B cell (primary cell): ENCODE results near the gene ZFP3. TPM values are rescaled to one million over a fixed set of nuclear protein-coding genes. Genes with fewer than 3 reads are reported as not detected.

Experiments
- ATAC-seq: fragments of 200-7000 bp; cut with Tn5 transposase; one replicate; pipeline ENCODE4 v1.10.0; 2021; ENCODE audit warnings: low read depth, mild to moderate bottlenecking, moderate number of reproducible peaks, moderate library complexity
- CTCF ChIA-PET: fragments of 350-600 bp; sonication (Branson Sonifier 250); formaldehyde crosslinking; loops from one replicate; lab custom pipeline; 2021; ENCODE audit warnings: antibody characterized with exemption, inconsistent platforms; lab: Charles Lee
- POLR2A ChIA-PET: fragments of 350-600 bp; sonication (Branson Sonifier 250); formaldehyde crosslinking; loops from one replicate; lab custom pipeline; 2021; ENCODE audit warnings: antibody characterized with exemption; lab: Charles Lee
- DNase-seq: peaks from one replicate; pipeline ENCODE4 v3.0.0; 2013
- H2AFZ ChIP-seq: 2 replicates; pipeline ENCODE4 v1.6.1; 2012; ENCODE audit warnings: mild to moderate bottlenecking, low read depth, low read length; ENCODE audit not compliant: insufficient read depth, poor library complexity, severe bottlenecking
- H3K27ac ChIP-seq, 2 donors: 1 replicate in 1 of 2; 2 replicates in 1 of 2; pipeline ENCODE4 v1.5.1; 2012 to 2013; ENCODE audit warnings: low read length in 2 of 2, mild to moderate bottlenecking in 2 of 2, moderate library complexity in 1 of 2
- H3K27me3 ChIP-seq, 4 experiments: fragments of 200-600 bp in 1 of 4; sonication (generic) in 1 of 4; replicated peaks in 1 of 4; 1 replicate in 2 of 4; 2 replicates in 2 of 4; pipeline versions ENCODE4 v1.6.1 to v1.7.0; 2013 to 2016; ENCODE audit warnings: low read length in 3 of 4, mild to moderate bottlenecking in 2 of 4, mixed read lengths in 1 of 4, moderate library complexity in 1 of 4; ENCODE audit not compliant: insufficient read depth in 4 of 4, control insufficient read depth in 3 of 4; ENCODE audit errors: control extremely low read depth in 1 of 4
- H3K36me3 ChIP-seq, 2 experiments: replicated peaks in 1 of 2; 1 replicate in 1 of 2; 2 replicates in 1 of 2; pipeline versions ENCODE4 v1.6.1 to v1.7.1; 2013; ENCODE audit warnings: low read length in 1 of 2; ENCODE audit not compliant: insufficient read depth in 2 of 2, control insufficient read depth in 1 of 2; ENCODE audit errors: control extremely low read depth in 1 of 2, extremely low read depth in 1 of 2
- H3K4me1 ChIP-seq, 2 donors: fragments of 200-600 bp in 1 of 2; sonication (generic) in 1 of 2; 1 replicate in 1 of 2; 2 replicates in 1 of 2; pipeline versions ENCODE4 v1.5.1 to v1.6.1; 2013 to 2017; ENCODE audit warnings: low read length in 2 of 2; ENCODE audit not compliant: control insufficient read depth in 2 of 2, insufficient read depth in 2 of 2
- H3K4me2 ChIP-seq: replicated peaks from 2 replicates; pipeline ENCODE3; 2012; ENCODE audit warnings: mild to moderate bottlenecking, low read depth, low read length; ENCODE audit not compliant: poor library complexity, severe bottlenecking
- H3K4me3 ChIP-seq, 5 experiments: fragments of 200-600 bp in 1 of 5; sonication (generic) in 1 of 5; 1 replicate in 3 of 5; 2 replicates in 2 of 5; pipeline versions ENCODE4 v1.5.1 to v1.7.0; 2011 to 2016; ENCODE audit warnings: low read length in 4 of 5, mild to moderate bottlenecking in 4 of 5, low read depth in 2 of 5, control low read depth in 1 of 5, moderate library complexity in 1 of 5; ENCODE audit not compliant: insufficient read depth in 1 of 5; ENCODE audit errors: control extremely low read depth in 1 of 5, extremely low read depth in 1 of 5
- H3K79me2 ChIP-seq: fragments of 200-600 bp; sonication (generic); one replicate; pipeline ENCODE4 v1.6.0; 2016; ENCODE audit warnings: low read length; ENCODE audit not compliant: control insufficient read depth, insufficient read depth
- H3K9ac ChIP-seq: fragments of 200-600 bp; sonication (generic); 2 replicates; pipeline ENCODE4 v1.6.1; 2017; ENCODE audit warnings: mild to moderate bottlenecking, low read length, moderate library complexity
- H3K9me3 ChIP-seq, 3 donors: one replicate each; pipeline versions ENCODE4 v1.6.1 to v1.7.1; 2013; ENCODE audit warnings: low read length in 2 of 3; ENCODE audit not compliant: control insufficient read depth in 2 of 3, insufficient read depth in 1 of 3; ENCODE audit errors: control extremely low read depth in 1 of 3
- H4K20me1 ChIP-seq: 2 replicates; pipeline ENCODE4 v1.6.0; 2012; ENCODE audit warnings: mild to moderate bottlenecking, low read length; ENCODE audit not compliant: insufficient read depth, control insufficient read depth, poor library complexity, severe bottlenecking
- H3K27ac Mint-ChIP-seq: one replicate; pipeline ENCODE4 v1.8.0; 2021; ENCODE audit warnings: mixed read lengths
- H3K27me3 Mint-ChIP-seq: one replicate; pipeline ENCODE4 v1.8.0; 2021; ENCODE audit warnings: mixed read lengths
- H3K4me1 Mint-ChIP-seq: one replicate; pipeline ENCODE4 v1.8.0; 2021; ENCODE audit warnings: mixed read lengths
- H3K4me3 Mint-ChIP-seq: one replicate; pipeline ENCODE4 v1.8.0; 2021; ENCODE audit warnings: mixed read lengths
- H3K9me3 Mint-ChIP-seq: one replicate; pipeline ENCODE4 v1.8.0; 2022; ENCODE audit warnings: mixed read lengths; ENCODE audit not compliant: insufficient read depth
- EZH2 ChIP-seq: IDR thresholded peaks from 2 replicates; pipeline ENCODE4 v1.6.1; 2012; ENCODE audit warnings: borderline replicate concordance, low read depth, mild to moderate bottlenecking, moderate library complexity, low read length; ENCODE audit not compliant: insufficient read depth, poor library complexity, severe bottlenecking
- WGBS: methylation state at CpG from one replicate; pipeline ENCODE4 v1.1.5; 2013; ENCODE audit warnings: missing lambda C conversion rate; ENCODE audit not compliant: insufficient coverage; 5-methylcytosine and 5-hydroxymethylcytosine counted together
- intact Hi-C: fragments of 100-400 bp; cut with micrococcal nuclease; formaldehyde crosslinking; loops from one replicate; pipeline ENCODE4 v1.10.0; 2022
- polyA plus RNA-seq: library from polyadenylated mRNA; depleted of rRNA; stranded (reverse); fragments of >200 nt; gene quantifications from 2 replicates; pipeline ENCODE4 v1.2.3, GENCODE V29; 2012
- total RNA-seq, 2 donors: library from RNA; stranded (reverse); fragments of 120-200 nt in 1 of 2; gene quantifications; 1 replicate in 1 of 2; 2 replicates in 1 of 2; pipeline versions ENCODE4 v1.2.3 to v1.2.4, GENCODE V29; 2013 to 2022
- TF ChIP-seq, protein P1 (sequence below): fragments of 200-600 bp; IDR thresholded peaks from one replicate; pipeline ENCODE4 v1.8.0; 2022; ENCODE audit warnings: antibody characterized with exemption, mild to moderate bottlenecking

The ZFP3 gene
- total and polyA plus RNA-seq, 2 donors (not counting 1 experiment from before 2014, with no cell fraction given), result 5.1 to 15.8 TPM

DNA sequence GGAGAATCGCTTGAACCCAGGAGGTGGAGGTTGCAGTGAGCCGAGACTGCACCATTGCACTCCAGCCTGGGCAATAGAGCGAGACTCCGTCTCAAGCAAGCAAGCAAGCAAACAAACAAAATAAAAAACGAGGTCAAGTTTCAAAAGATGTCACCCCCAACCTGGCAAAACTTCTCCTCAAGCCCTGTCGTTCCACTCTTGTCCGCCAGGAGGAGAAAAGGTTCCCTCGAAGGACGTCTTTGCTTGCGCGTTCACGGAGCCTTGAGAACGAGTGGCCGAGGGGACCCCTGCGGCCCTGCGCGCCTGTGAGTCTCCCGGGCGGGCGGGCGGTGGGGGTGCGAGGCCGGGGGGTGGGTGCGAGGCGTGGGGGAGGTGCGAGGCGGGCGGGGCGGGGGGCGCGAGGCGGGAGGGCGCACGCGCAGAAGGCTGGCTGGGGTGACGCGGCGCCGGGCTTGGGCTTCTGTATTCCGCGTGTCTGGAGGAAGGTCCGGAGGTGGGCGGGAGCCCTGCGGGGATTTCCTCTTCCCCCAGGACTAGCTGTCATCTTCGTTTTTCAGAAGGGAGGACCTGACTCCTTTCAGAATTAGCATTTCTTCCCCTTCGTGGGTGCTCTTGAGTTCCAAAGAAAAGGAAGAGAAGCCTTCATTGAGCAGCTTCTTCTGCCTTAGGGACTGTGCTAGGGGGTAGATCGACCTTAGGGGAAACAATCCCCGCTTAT lies 46.7 kb upstream of the ZFP3 start:
- POLR2A ChIA-PET, result interaction anchor here (1.0 to 1.4 kb wide), 2 partner anchors 12 to 18 kb away, joined by 3 to 7 read pairs; no protein-coding TSS in a partner anchor
- 0% methylated on average over 13 of the region's 48 CpGs for WGBS

More for the DNA sequence above, 46.7 kb upstream of the ZFP3 start:
- no peaks in the 10 kb centered on the region for H4K20me1 ChIP-seq
- intact Hi-C loops, result loop anchor here (1.0 to 5.0 kb wide), 4 partner anchors 17 to 46 kb away; partner anchors contain the start of genes INCA1, KIF1C and ZFP3
- peak overlapping the region; percentile 85 for H3K4me2 ChIP-seq
- H3K27ac ChIP-seq, result peak overlapping the region; percentile 24 to 62
- no peaks in the 10 kb centered on the region for H3K79me2 ChIP-seq
- H3K9me3 ChIP-seq, result no peaks in the 10 kb centered on the region
- no peak for TF ChIP-seq EZH2
- TF ChIP-seq, protein P1, sequence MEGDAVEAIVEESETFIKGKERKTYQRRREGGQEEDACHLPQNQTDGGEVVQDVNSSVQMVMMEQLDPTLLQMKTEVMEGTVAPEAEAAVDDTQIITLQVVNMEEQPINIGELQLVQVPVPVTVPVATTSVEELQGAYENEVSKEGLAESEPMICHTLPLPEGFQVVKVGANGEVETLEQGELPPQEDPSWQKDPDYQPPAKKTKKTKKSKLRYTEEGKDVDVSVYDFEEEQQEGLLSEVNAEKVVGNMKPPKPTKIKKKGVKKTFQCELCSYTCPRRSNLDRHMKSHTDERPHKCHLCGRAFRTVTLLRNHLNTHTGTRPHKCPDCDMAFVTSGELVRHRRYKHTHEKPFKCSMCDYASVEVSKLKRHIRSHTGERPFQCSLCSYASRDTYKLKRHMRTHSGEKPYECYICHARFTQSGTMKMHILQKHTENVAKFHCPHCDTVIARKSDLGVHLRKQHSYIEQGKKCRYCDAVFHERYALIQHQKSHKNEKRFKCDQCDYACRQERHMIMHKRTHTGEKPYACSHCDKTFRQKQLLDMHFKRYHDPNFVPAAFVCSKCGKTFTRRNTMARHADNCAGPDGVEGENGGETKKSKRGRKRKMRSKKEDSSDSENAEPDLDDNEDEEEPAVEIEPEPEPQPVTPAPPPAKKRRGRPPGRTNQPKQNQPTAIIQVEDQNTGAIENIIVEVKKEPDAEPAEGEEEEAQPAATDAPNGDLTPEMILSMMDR, result peak; percentile 80
- CTCF ChIA-PET, result interaction anchor here (1.2 to 7.8 kb wide), 11 partner anchors 13 to 122 kb away, joined by 3 to 153 read pairs (median 8); partner anchors contain the start of gene INCA1
- peak overlapping the region; percentile 67 for H3K27ac Mint-ChIP-seq
- DNase-seq (peak; percentile 88), ATAC-seq (peak; percentile 87)
- no peaks in the 10 kb centered on the region for H3K36me3 ChIP-seq
- H3K9ac ChIP-seq, result peak overlapping the region; percentile 64
- H3K4me1 Mint-ChIP-seq, result peaks cover 25% of the 10 kb centered on the region
- H2AFZ ChIP-seq, result peak overlapping the region; percentile 54
- peaks cover 0 to 21% (median 5%) of the 10 kb centered on the region in 4 experiments for H3K27me3 ChIP-seq
- peak overlapping the region; percentile 34 to 67 (median 38) for H3K4me3 ChIP-seq
- H3K4me1 ChIP-seq, result peaks cover 7 to 18% of the 10 kb centered on the region in 2 donors
- peak overlapping the region; percentile 89 for H3K4me3 Mint-ChIP-seq
- no peaks in the 10 kb centered on the region for H3K27me3 Mint-ChIP-seq
- no peaks in the 10 kb centered on the region for H3K9me3 Mint-ChIP-seq
